Measurements from ENCODE around the gene TESK1. TPM values are rescaled to one million over a fixed set of nuclear protein-coding genes. Genes with fewer than 3 reads are reported as not detected.
"Not testable (repeated sequence)": the region's sequence is repeated elsewhere in the genome, so short reads cannot be mapped to it uniquely, and the experiment has no call there.

The TESK1 gene
- polyA plus RNA-seq, 1 donor, result 42.2 TPM

- DNase-seq (ENCODE audit: low read depth), result no peak
These were observed 25.9 kb upstream of the TESK1 start for GRCh38 chr9:35579130-35579529.

GRCh38 chr9:35579659-35580227 is 25.3 kb upstream of the TESK1 start:
- DNase-seq (ENCODE audit: low read depth), result not testable (repeated sequence)

GRCh38 chr9:35583521-35583920 is 21.5 kb upstream of the TESK1 start:
- DNase-seq (ENCODE audit: low read depth), result not testable (repeated sequence)

- DNase-seq (ENCODE audit: low read depth), result not testable (repeated sequence)
These were observed 20.4 kb upstream of the TESK1 start for GRCh38 chr9:35584681-35585080.

GRCh38 chr9:35588506-35588905 is 16.6 kb upstream of the TESK1 start:
- DNase-seq (ENCODE audit: low read depth), result not testable (repeated sequence)

- no peak for DNase-seq (ENCODE audit: low read depth)
These were observed 11.5 kb upstream of the TESK1 start for GRCh38 chr9:35593581-35593980.

GRCh38 chr9:35594471-35594870 is 10.6 kb upstream of the TESK1 start:
- no peak for DNase-seq (ENCODE audit: low read depth)

GRCh38 chr9:35596907-35597306 is 8.2 kb upstream of the TESK1 start:
- DNase-seq (ENCODE audit: low read depth), result not testable (repeated sequence)

GRCh38 chr9:35598866-35599590 is 6.0 kb upstream of the TESK1 start:
- DNase-seq (ENCODE audit: low read depth), result no peak

GRCh38 chr9:35599763-35600604 is 5.1 kb upstream of the TESK1 start:
- no peak for DNase-seq (ENCODE audit: low read depth)

- peak; percentile 54 for DNase-seq (ENCODE audit: low read depth)
These were observed 1.5 kb upstream of the TESK1 start for GRCh38 chr9:35603506-35603985.

GRCh38 chr9:35603986-35604577 is 980 bp upstream of the TESK1 start:
- peak; percentile 98 for DNase-seq (ENCODE audit: low read depth)

- DNase-seq (ENCODE audit: low read depth), result no peak
These were observed 482 bp downstream of the TESK1 start for GRCh38 chr9:35605351-35606137.

GRCh38 chr9:35606138-35606504 is 1.1 kb downstream of the TESK1 start:
- no peak for DNase-seq (ENCODE audit: low read depth)

- DNase-seq (ENCODE audit: low read depth), result no peak
These were observed 1.7 kb downstream of the TESK1 start for GRCh38 chr9:35606726-35607125.

- DNase-seq (ENCODE audit: low read depth), result no peak
These were observed 3.2 kb downstream of the TESK1 start for GRCh38 chr9:35608221-35608620.

GRCh38 chr9:35609001-35609819 is 4.1 kb downstream of the TESK1 start:
- no peak for DNase-seq (ENCODE audit: low read depth)

GRCh38 chr9:35609820-35610163 is 4.7 kb downstream of the TESK1 start:
- no peak for DNase-seq (ENCODE audit: low read depth)

- DNase-seq (ENCODE audit: low read depth), result no peak
These were observed 6.3 kb downstream of the TESK1 start for GRCh38 chr9:35611230-35611797.

GRCh38 chr9:35612066-35612465 is 7.0 kb downstream of the TESK1 start:
- not testable (repeated sequence) for DNase-seq (ENCODE audit: low read depth)

Measured in forelimb muscle (tissue), 1 donor.